Activated naive CD8-positive, alpha-beta T cell treated with anti-CD3 and anti-CD28 coated beads, Interleukin-2, amount 10 ng/mL, durations not matched to agents 7 days and 5 days (primary cell): ENCODE results near the gene HSBP1L1. TPM values are rescaled to one million over a fixed set of nuclear protein-coding genes. Genes with fewer than 3 reads are reported as not detected.

ENCODE experiments used
- ATAC-seq: fragments of 150-1000 bp; cut with Tn5 transposase; one replicate; pipeline ENCODE4 v1.10.0; 2021; ENCODE audit warnings: low read depth, moderate library complexity
- POLR2A ChIA-PET: fragments of 350-600 bp; sonication (Branson Sonifier 250); formaldehyde crosslinking; loops from one replicate; lab custom pipeline; 2021; ENCODE audit warnings: antibody characterized with exemption; lab: Charles Lee
- DNase-seq: peaks from one replicate; pipeline ENCODE4 v3.0.0; 2021
- H3K27ac Mint-ChIP-seq: one replicate; pipeline ENCODE4 v1.8.0; 2022; ENCODE audit warnings: mild to moderate bottlenecking, mixed read lengths
- H3K27me3 Mint-ChIP-seq: one replicate; pipeline ENCODE4 v1.8.0; 2022; ENCODE audit warnings: mild to moderate bottlenecking, moderate library complexity, mixed read lengths
- H3K36me3 Mint-ChIP-seq: one replicate; pipeline ENCODE4 v1.8.0; 2021; ENCODE audit warnings: mild to moderate bottlenecking, mixed read lengths
- H3K4me1 Mint-ChIP-seq: one replicate; pipeline ENCODE4 v1.8.0; 2021; ENCODE audit warnings: mixed read lengths
- H3K4me3 Mint-ChIP-seq: one replicate; pipeline ENCODE4 v1.8.0; 2022; ENCODE audit warnings: mild to moderate bottlenecking, moderate library complexity, mixed read lengths
- H3K9me3 Mint-ChIP-seq: one replicate; pipeline ENCODE4 v1.8.0; 2021; ENCODE audit warnings: mixed read lengths
- total RNA-seq, 2 experiments: library from RNA; stranded (reverse); gene quantifications; one replicate each; pipeline ENCODE4 v1.2.3, GENCODE V29; 2021

Gene HSBP1L1
- total RNA-seq, result 10 to 100 TPM; 14.0 to 18.0 TPM

- Mint-ChIP-seq H3K36me3 (peaks cover 3% of the 10 kb centered on the region), H3K4me1 (peaks cover 21% of the 10 kb centered on the region), H3K27me3 (peaks cover 2% of the 10 kb centered on the region), H3K4me3 (peak within 1 kb of the TSS; percentile 75), H3K9me3 (no peaks in the 10 kb centered on the region), H3K27ac (peak within 1 kb of the TSS; percentile 80)
- ATAC-seq, result peak; percentile 88
- DNase-seq, result peak; percentile 79
- POLR2A ChIA-PET, result interaction anchor here (0.5 to 1.4 kb wide), 4 partner anchors 12 to 573 kb away, joined by 3 to 4 read pairs (median 4); no protein-coding TSS in a partner anchor
Observed at GRCh38 chr18:79964330-79965118, at the start of gene HSBP1L1. Gene HSBP1L1 (plus strand): TSS chr18:79964643. CDS start chr18:79964736, 93 bp downstream.

- peaks cover 27% of the 10 kb centered on the region for H3K4me1 Mint-ChIP-seq
- H3K27ac Mint-ChIP-seq, result no peak overlapping the region
- DNase-seq (peak; percentile 28), ATAC-seq (no peak)
- peaks cover under 1% of the 10 kb centered on the region for H3K9me3 Mint-ChIP-seq
- H3K27me3 Mint-ChIP-seq, result no peaks in the 10 kb centered on the region
- POLR2A ChIA-PET, result no interaction called here
- peaks cover 45% of the 10 kb centered on the region for H3K36me3 Mint-ChIP-seq
- H3K4me3 Mint-ChIP-seq, result no peak overlapping the region
Observed at GRCh38 chr18:79915161-79916127, 49.0 kb upstream of the HSBP1L1 start.

GRCh38 chr18:79916128-79916494, 48.3 kb upstream of the HSBP1L1 start:
- POLR2A ChIA-PET, result no interaction called here
- no peak overlapping the region for H3K27ac Mint-ChIP-seq
- H3K36me3 Mint-ChIP-seq, result peaks cover 43% of the 10 kb centered on the region
- no peak for DNase-seq
- H3K4me1 Mint-ChIP-seq, result peaks cover 24% of the 10 kb centered on the region
- no peak for ATAC-seq
- no peak overlapping the region for H3K4me3 Mint-ChIP-seq
- H3K9me3 Mint-ChIP-seq, result no peaks in the 10 kb centered on the region
- no peaks in the 10 kb centered on the region for H3K27me3 Mint-ChIP-seq

- peaks cover 43% of the 10 kb centered on the region for H3K36me3 Mint-ChIP-seq
- H3K4me3 Mint-ChIP-seq, result no peak overlapping the region
- no peak for ATAC-seq
- peak overlapping the region; percentile 42 for H3K27ac Mint-ChIP-seq
- no peaks in the 10 kb centered on the region for H3K9me3 Mint-ChIP-seq
- peaks cover 24% of the 10 kb centered on the region for H3K4me1 Mint-ChIP-seq
- no peaks in the 10 kb centered on the region for H3K27me3 Mint-ChIP-seq
- POLR2A ChIA-PET, result no interaction called here
- DNase-seq, result peak; percentile 27
Observed at GRCh38 chr18:79916546-79917168, 47.8 kb upstream of the HSBP1L1 start.

- Mint-ChIP-seq H3K27ac (no peak overlapping the region), H3K36me3 (peaks cover 45% of the 10 kb centered on the region), H3K4me1 (peaks cover 21% of the 10 kb centered on the region), H3K9me3 (no peaks in the 10 kb centered on the region), H3K27me3 (no peaks in the 10 kb centered on the region), H3K4me3 (no peak overlapping the region)
- POLR2A ChIA-PET, result no interaction called here
- DNase-seq (peak; percentile 29), ATAC-seq (no peak)
Observed at GRCh38 chr18:79917169-79917852, 47.1 kb upstream of the HSBP1L1 start.

- peaks cover 42% of the 10 kb centered on the region for H3K36me3 Mint-ChIP-seq
- H3K4me1 Mint-ChIP-seq, result peaks cover 14% of the 10 kb centered on the region
- no peaks in the 10 kb centered on the region for H3K9me3 Mint-ChIP-seq
- no peak for DNase-seq
- ATAC-seq, result no peak
- POLR2A ChIA-PET, result no interaction called here
- H3K27ac Mint-ChIP-seq, result no peak overlapping the region
- no peak overlapping the region for H3K4me3 Mint-ChIP-seq
- H3K27me3 Mint-ChIP-seq, result no peaks in the 10 kb centered on the region
Observed at GRCh38 chr18:79917853-79918614, 46.4 kb upstream of the HSBP1L1 start.

GRCh38 chr18:79918615-79919011, 45.8 kb upstream of the HSBP1L1 start:
- Mint-ChIP-seq H3K4me1 (peaks cover 8% of the 10 kb centered on the region), H3K27me3 (no peaks in the 10 kb centered on the region)

GRCh38 chr18:79919089-79919488, 45.4 kb upstream of the HSBP1L1 start:
- Mint-ChIP-seq H3K36me3 (peaks cover 43% of the 10 kb centered on the region), H3K27me3 (no peaks in the 10 kb centered on the region), H3K27ac (no peak overlapping the region), H3K9me3 (no peaks in the 10 kb centered on the region), H3K4me3 (no peak overlapping the region), H3K4me1 (peaks cover 4% of the 10 kb centered on the region)
- no peak for ATAC-seq
- DNase-seq, result peak; percentile 28
- POLR2A ChIA-PET, result no interaction called here

More at GRCh38 chr18:79918615-79919011, 45.8 kb upstream of the HSBP1L1 start:
- H3K9me3 Mint-ChIP-seq, result no peaks in the 10 kb centered on the region
- H3K27ac Mint-ChIP-seq, result no peak overlapping the region
- peaks cover 42% of the 10 kb centered on the region for H3K36me3 Mint-ChIP-seq
- ATAC-seq (no peak), DNase-seq (no peak)
- POLR2A ChIA-PET, result no interaction called here
- H3K4me3 Mint-ChIP-seq, result no peak overlapping the region

- Mint-ChIP-seq H3K9me3 (no peaks in the 10 kb centered on the region), H3K4me1 (no peaks in the 10 kb centered on the region), H3K27ac (no peak overlapping the region), H3K4me3 (no peak overlapping the region), H3K27me3 (no peaks in the 10 kb centered on the region), H3K36me3 (peaks cover 20% of the 10 kb centered on the region)
- DNase-seq (peak; percentile 17), ATAC-seq (peak; percentile 33)
- POLR2A ChIA-PET, result no interaction called here
Observed at GRCh38 chr18:79921984-79922965, 42.2 kb upstream of the HSBP1L1 start.

GRCh38 chr18:79922971-79923411, 41.5 kb upstream of the HSBP1L1 start:
- Mint-ChIP-seq H3K27ac (no peak overlapping the region), H3K36me3 (peaks cover 16% of the 10 kb centered on the region)
- ATAC-seq, result no peak

GRCh38 chr18:79923896-79924585, 40.4 kb upstream of the HSBP1L1 start:
- no peak for ATAC-seq
- peak; percentile 2 for DNase-seq
- no peak overlapping the region for H3K27ac Mint-ChIP-seq
- no peaks in the 10 kb centered on the region for H3K27me3 Mint-ChIP-seq
- POLR2A ChIA-PET, result no interaction called here
- H3K4me1 Mint-ChIP-seq, result no peaks in the 10 kb centered on the region
- H3K9me3 Mint-ChIP-seq, result peaks cover 5% of the 10 kb centered on the region
- H3K4me3 Mint-ChIP-seq, result no peak overlapping the region
- peaks cover 22% of the 10 kb centered on the region for H3K36me3 Mint-ChIP-seq

More at GRCh38 chr18:79922971-79923411, 41.5 kb upstream of the HSBP1L1 start:
- Mint-ChIP-seq H3K4me3 (no peak overlapping the region), H3K9me3 (no peaks in the 10 kb centered on the region), H3K27me3 (no peaks in the 10 kb centered on the region), H3K4me1 (no peaks in the 10 kb centered on the region)
- POLR2A ChIA-PET, result no interaction called here
- DNase-seq, result peak; percentile 13
